C4-2B (cell line): Measurements from ENCODE around the gene HLA-B.
A peak's percentile ranks its signal among the peaks of the same experiment; 100 is the strongest.

Experiments
- H3K27ac ChIP-seq: fragments of 450-650 bp; 2 replicates; pipeline ENCODE4 v1.5.1; 2017
- CTCF ChIP-seq: fragments of 450-650 bp; conservative IDR thresholded peaks from 2 replicates; pipeline ENCODE4 v1.5.1; 2017; ENCODE audit warnings: mild to moderate bottlenecking
- ZFX ChIP-seq: fragments of 450-650 bp; IDR thresholded peaks from 2 replicates; pipeline ENCODE4 v1.6.1; 2017

HLA-B gene

GRCh38 chr6:31362751-31363150 is 5.8 kb upstream of the HLA-B start:
- no peak overlapping the region for H3K27ac ChIP-seq
- TF ChIP-seq CTCF (no peak), ZFX (no peak)

- no peak for TF ChIP-seq ZFX
- no peak for TF ChIP-seq CTCF
Measured at GRCh38 chr6:31359581-31359980, 2.6 kb upstream of the HLA-B start.

GRCh38 chr6:31358302-31358701 is 1.3 kb upstream of the HLA-B start:
- no peak overlapping the region for H3K27ac ChIP-seq
- TF ChIP-seq ZFX (no peak), CTCF (no peak)

More at GRCh38 chr6:31359581-31359980, 2.6 kb upstream of the HLA-B start:
- H3K27ac ChIP-seq, result no peak overlapping the region

- TF ChIP-seq CTCF, result no peak
- no peak for TF ChIP-seq ZFX
Measured at GRCh38 chr6:31357886-31358285, 907 bp upstream of the HLA-B start.

GRCh38 chr6:31356216-31356945 is 598 bp downstream of the HLA-B start:
- peak; percentile 16 for TF ChIP-seq CTCF
- no peak for TF ChIP-seq ZFX
- peak overlapping the region; percentile 48 for H3K27ac ChIP-seq

More at GRCh38 chr6:31357886-31358285, 907 bp upstream of the HLA-B start:
- H3K27ac ChIP-seq, result no peak overlapping the region

GRCh38 chr6:31355583-31355948 is 1.4 kb downstream of the HLA-B start:
- TF ChIP-seq ZFX, result no peak
- TF ChIP-seq CTCF, result no peak
- H3K27ac ChIP-seq, result no peak overlapping the region

GRCh38 chr6:31354864-31355582 is 2.0 kb downstream of the HLA-B start:
- no peak overlapping the region for H3K27ac ChIP-seq
- TF ChIP-seq ZFX, result no peak
- TF ChIP-seq CTCF, result no peak
